Mucosa of descending colon (tissue), 3 donors: ENCODE measurements around the gene LRP6. TPM values are rescaled to one million over a fixed set of nuclear protein-coding genes. Genes with fewer than 3 reads are reported as not detected.

ENCODE experiments used
- ATAC-seq: fragments of 200-7000 bp; cut with Tn5 transposase; one replicate; pipeline ENCODE4 v1.9.1; 2020; ENCODE audit warnings: mild to moderate bottlenecking, moderate library complexity
- DNase-seq, 3 donors: peaks; one replicate each; pipeline ENCODE4 v3.0.0-alpha.2; 2020
- H3K36me3 ChIP-seq: fragments of 200-600 bp; one replicate; pipeline ENCODE4 v1.8.0; 2021; ENCODE audit warnings: low read depth, mild to moderate bottlenecking
- H3K4me1 ChIP-seq: fragments of 200-600 bp; one replicate; pipeline ENCODE4 v1.8.0; 2021; ENCODE audit warnings: low read depth, mild to moderate bottlenecking
- H3K4me3 ChIP-seq: fragments of 200-600 bp; one replicate; pipeline ENCODE4 v1.8.0; 2021; ENCODE audit warnings: mild to moderate bottlenecking
- H3K9me3 ChIP-seq: fragments of 200-600 bp; one replicate; pipeline ENCODE4 v1.8.0; 2021; ENCODE audit warnings: mild to moderate bottlenecking
- intact Hi-C, 2 donors: fragments of 100-400 bp; cut with DNase I in 1 of 2; cut with micrococcal nuclease in 1 of 2; formaldehyde crosslinking; loops; one replicate each; pipeline versions ENCODE4 v1.11.0 to v1.11.1; 2022; cut with DNase I, micrococcal nuclease
- total RNA-seq, 3 donors: library from RNA; stranded (reverse); fragmentation: NEBNext Ultra II Directional in 2 of 3; extraction: Animal tissue kit (Norgen Biotek cat#: 25700) in 2 of 3; gene quantifications; one replicate each; pipeline versions ENCODE4 v1.2.1 to v1.2.4, GENCODE V29; 2021 to 2023
- TF ChIP-seq, protein P1 (sequence below): fragments of 200-600 bp; IDR thresholded peaks from one replicate; pipeline ENCODE4 v1.8.0; 2022; ENCODE audit warnings: antibody characterized with exemption, mild to moderate bottlenecking
- donor health status: DM: no; HTN: no; CAD: no; lungs with moderate emphysema.
- donor health status: DM: no; HTN: no; CAD: no.
- donor health status: DM: no; HTN: yes; CAD: no.

The LRP6 gene
- total RNA-seq, 3 donors from 2014 or later, result 32.2 to 57.2 (median 37.2) TPM

DNA sequence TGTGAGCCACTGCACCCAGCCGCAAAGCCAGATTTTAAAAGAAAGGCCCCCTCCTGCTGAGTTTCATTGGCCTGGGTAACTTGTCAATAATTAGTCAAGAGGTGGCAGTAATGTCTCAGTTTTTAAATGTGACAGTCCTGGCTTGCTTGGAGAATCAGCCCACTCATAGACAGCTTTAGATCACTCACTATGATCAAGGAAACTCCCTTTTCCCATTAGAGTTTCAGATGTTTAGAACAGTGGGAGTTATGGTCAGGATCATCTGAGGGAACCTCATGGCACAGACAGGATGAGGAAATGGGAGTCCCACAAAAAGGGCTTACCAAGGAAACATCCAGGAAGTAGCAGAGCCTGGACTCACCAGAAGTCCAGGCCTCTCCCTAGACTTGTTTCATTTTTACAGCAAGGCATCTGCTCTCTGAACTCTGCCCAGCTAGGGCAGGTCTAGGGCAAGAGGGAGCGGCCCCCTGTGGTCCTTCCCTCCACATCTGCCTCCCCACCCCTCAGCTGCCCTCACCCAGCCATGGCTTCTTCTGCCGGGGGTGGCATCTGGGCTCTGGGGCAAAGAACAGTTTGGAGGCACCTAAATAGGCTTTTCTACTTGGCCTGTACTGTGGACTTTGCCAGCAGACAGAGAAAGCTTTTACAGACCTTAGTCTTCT is 184.9 kb downstream of the LRP6 start:
- DNase-seq, result peak; percentile 76 to 83 (median 82)
- intact Hi-C loops, result no loop called here
- TF ChIP-seq, protein P1, sequence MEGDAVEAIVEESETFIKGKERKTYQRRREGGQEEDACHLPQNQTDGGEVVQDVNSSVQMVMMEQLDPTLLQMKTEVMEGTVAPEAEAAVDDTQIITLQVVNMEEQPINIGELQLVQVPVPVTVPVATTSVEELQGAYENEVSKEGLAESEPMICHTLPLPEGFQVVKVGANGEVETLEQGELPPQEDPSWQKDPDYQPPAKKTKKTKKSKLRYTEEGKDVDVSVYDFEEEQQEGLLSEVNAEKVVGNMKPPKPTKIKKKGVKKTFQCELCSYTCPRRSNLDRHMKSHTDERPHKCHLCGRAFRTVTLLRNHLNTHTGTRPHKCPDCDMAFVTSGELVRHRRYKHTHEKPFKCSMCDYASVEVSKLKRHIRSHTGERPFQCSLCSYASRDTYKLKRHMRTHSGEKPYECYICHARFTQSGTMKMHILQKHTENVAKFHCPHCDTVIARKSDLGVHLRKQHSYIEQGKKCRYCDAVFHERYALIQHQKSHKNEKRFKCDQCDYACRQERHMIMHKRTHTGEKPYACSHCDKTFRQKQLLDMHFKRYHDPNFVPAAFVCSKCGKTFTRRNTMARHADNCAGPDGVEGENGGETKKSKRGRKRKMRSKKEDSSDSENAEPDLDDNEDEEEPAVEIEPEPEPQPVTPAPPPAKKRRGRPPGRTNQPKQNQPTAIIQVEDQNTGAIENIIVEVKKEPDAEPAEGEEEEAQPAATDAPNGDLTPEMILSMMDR, result no peak
- Histone ChIP-seq H3K4me1 (peaks cover 13% of the 10 kb centered on the region), H3K36me3 (no peaks in the 10 kb centered on the region), H3K4me3 (no peak overlapping the region), H3K9me3 (no peaks in the 10 kb centered on the region)
- peak; percentile 95 for ATAC-seq

- no peaks in the 10 kb centered on the region for H3K36me3 ChIP-seq
- ATAC-seq, result no peak
- DNase-seq, result no peak
- TF ChIP-seq, protein P1, result no peak
- H3K4me1 ChIP-seq, result peaks cover 16% of the 10 kb centered on the region
- no peaks in the 10 kb centered on the region for H3K9me3 ChIP-seq
- no peak overlapping the region for H3K4me3 ChIP-seq
- intact Hi-C loops, result no loop called here
These were observed 187.6 kb downstream of the LRP6 start for GRCh38 chr12:12079291-12079690.

GRCh38 chr12:12072064-12072760 is 194.6 kb downstream of the LRP6 start:
- TF ChIP-seq, protein P1, result no peak
- Histone ChIP-seq H3K4me3 (peak overlapping the region; percentile 30), H3K36me3 (no peaks in the 10 kb centered on the region), H3K4me1 (peaks cover 22% of the 10 kb centered on the region), H3K9me3 (no peaks in the 10 kb centered on the region)
- intact Hi-C loops, result no loop called here
- peak; percentile 71 for ATAC-seq
- DNase-seq, result peak; percentile 73 to 79 (median 77)

DNA sequence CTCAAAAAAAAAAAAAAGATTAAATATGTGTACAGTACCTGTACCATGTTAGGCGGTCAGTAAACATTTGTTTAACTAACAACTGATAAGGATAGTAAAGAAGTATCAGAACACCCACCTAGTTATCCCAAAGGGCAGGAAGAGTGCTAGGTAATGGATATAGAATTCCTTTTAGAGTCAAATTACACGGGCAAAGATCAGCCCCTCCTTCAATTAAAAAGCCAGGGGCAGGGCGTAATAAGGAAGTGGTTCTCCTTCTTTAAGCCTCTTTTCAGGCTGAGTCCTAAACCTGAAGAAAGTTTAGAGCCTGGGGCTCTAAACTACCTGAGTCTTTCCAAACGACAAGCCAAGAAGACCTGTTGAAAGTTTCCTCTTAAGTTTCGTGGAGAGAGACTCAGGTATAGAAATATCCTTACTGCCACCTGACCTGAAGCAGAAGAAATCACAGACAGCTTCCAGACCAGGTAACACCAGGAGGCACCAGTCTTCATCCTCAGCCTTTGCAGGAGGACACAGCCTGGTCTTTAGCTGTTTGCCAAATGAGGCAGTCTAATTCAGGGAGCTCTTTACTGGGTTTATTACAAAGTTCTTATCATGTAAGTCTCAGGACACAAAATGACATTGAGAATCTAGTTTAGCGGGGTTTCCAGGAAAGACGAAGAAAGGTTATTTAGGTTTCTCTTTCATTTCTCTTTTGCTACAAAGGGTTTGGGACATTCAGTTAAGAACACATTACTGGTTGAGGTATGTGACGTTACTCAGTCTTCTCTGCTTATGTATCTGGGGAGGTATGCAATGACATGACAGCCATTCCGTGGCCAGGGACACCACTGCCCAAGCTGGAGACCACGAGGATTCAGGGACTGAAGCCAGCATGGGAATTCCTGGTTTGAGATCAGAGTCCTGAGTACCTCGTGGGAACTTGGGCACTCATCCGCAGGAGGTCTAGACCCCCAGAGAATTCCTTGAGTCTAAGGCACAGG is 195.9 kb downstream of the LRP6 start, which contains the start of gene BCL2L14:
Gene BCL2L14 (plus strand): TSS at position 266 of the 983 bp plus-strand sequence. CDS start 8,367 bp downstream, outside the sequence.
- DNase-seq, result peak in 1 of 3 donors; percentile 79
- peaks cover 22% of the 10 kb centered on the region for H3K4me1 ChIP-seq
- H3K9me3 ChIP-seq, result no peaks in the 10 kb centered on the region
- no peaks in the 10 kb centered on the region for H3K36me3 ChIP-seq
- H3K4me3 ChIP-seq, result peak within 1 kb of the TSS; percentile 30
- intact Hi-C loops, result no loop called here
- ATAC-seq, result peak; percentile 83
- TF ChIP-seq, protein P1, result no peak

DNA sequence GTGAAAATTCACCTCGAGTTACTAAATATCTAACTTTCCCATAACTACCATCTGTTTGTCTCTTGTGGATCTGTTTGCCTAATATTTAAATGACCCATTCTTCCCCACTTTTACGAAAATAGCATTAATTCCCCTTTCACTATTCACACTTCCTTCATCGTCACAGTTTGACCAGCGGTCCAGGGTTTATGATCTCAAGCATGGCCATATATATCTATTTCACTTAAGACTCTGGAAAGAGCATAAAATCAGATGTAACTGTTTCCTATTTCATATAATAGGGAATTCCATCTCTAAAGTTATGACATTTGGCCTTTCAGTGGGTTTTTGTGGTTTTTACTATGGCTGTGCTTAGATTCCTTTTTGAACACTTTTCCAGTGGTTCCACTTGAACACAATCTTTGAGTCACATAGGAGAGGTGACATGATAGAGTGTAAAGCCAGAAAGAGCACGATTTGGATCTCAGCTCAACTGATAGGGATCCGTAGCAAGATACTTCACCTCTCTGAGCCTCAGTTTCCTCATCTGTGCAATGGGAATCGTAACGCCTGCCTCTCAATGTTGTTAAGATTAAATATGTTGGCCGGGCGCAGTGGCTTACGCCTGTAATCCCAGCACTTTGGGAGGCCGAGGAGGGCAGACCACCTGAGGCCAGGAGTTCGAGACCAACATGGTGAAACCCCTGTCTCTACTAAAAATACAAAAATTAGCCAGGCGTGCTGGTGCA is 196.9 kb downstream of the LRP6 start:
- no peaks in the 10 kb centered on the region for H3K36me3 ChIP-seq
- intact Hi-C loops, result no loop called here
- no peak overlapping the region for H3K4me3 ChIP-seq
- peaks cover 22% of the 10 kb centered on the region for H3K4me1 ChIP-seq
- ATAC-seq (no peak), DNase-seq (peak in 2 of 3 donors; percentile 28 to 46)
- H3K9me3 ChIP-seq, result no peaks in the 10 kb centered on the region
- TF ChIP-seq, protein P1, result no peak
